Amygdala (tissue), 56 donors: ENCODE measurements around the gene ROR2.

Source experiments
- DNase-seq, 56 donors: peaks; one replicate each; lab custom pipeline; 2025; lab: John Stamatoyannopoulos, UW

Gene ROR2

GRCh38 chr9:91949392-91949945, 559 bp downstream of the ROR2 start:
- no peak for DNase-seq

- DNase-seq, result no peak
These were observed 1.2 kb downstream of the ROR2 start for GRCh38 chr9:91948597-91949391.

- no peak for DNase-seq
These were observed 1.9 kb downstream of the ROR2 start for GRCh38 chr9:91948101-91948596.

GRCh38 chr9:91946653-91947488, 3.2 kb downstream of the ROR2 start:
- DNase-seq, result no peak

GRCh38 chr9:91946196-91946595, 3.8 kb downstream of the ROR2 start:
- DNase-seq, result no peak

GRCh38 chr9:91945277-91946085, 4.5 kb downstream of the ROR2 start:
- no peak for DNase-seq

GRCh38 chr9:91944711-91945110, 5.3 kb downstream of the ROR2 start:
- no peak for DNase-seq

GRCh38 chr9:91943478-91944470, 6.3 kb downstream of the ROR2 start:
- no peak for DNase-seq

GRCh38 chr9:91942201-91942600, 7.8 kb downstream of the ROR2 start:
- no peak for DNase-seq

- DNase-seq, result no peak
These were observed 10.1 kb downstream of the ROR2 start for GRCh38 chr9:91939978-91940377.

GRCh38 chr9:91937727-91938126, 12.3 kb downstream of the ROR2 start:
- no peak for DNase-seq

- no peak for DNase-seq
These were observed 13.0 kb downstream of the ROR2 start for GRCh38 chr9:91937056-91937455.

- DNase-seq, result no peak
These were observed 14.1 kb downstream of the ROR2 start for GRCh38 chr9:91935805-91936514.

- no peak for DNase-seq
These were observed 14.8 kb downstream of the ROR2 start for GRCh38 chr9:91935066-91935749.

GRCh38 chr9:91934654-91935053, 15.4 kb downstream of the ROR2 start:
- DNase-seq, result no peak

- DNase-seq, result no peak
These were observed 16.3 kb downstream of the ROR2 start for GRCh38 chr9:91933556-91934352.

- DNase-seq, result no peak
These were observed 19.6 kb downstream of the ROR2 start for GRCh38 chr9:91930475-91930874.
